ENCODE data around the gene ITGB5. TPM values are rescaled to one million over a fixed set of nuclear protein-coding genes. Genes with fewer than 3 reads are reported as not detected.

The ITGB5 gene
- total RNA-seq, 1 experiment from 2014 or later = 77.8 TPM

DNA sequence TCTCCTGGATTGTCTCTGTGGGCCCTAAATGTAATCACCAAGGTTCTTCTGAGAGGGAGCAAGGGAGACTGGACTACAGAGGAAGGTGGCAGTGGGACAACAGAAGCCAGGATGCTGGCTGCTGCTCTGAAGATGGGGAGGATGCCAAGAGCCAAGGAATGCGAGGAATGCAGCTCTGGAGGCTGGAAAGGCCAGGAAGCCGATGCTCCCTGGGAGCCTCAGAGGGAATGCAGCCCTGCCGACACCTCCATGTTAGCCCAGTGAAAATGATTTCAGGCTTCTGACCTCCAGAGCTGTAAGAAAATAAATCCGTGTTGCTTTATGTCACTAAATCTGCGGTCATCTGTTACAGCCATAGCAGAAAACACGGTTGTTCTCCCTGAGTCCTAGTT is 112.8 kb downstream of the ITGB5 start:
- ChIA-PET CTCF (interaction anchor here (1.3 kb wide), 1 partner anchor 13 kb away, joined by 3 read pairs; no protein-coding TSS in a partner anchor), POLR2A (no interaction called here), RAD21 (ENCODE audit: low non-redundant PET in 1 of 2, low total read pairs in 2 of 2, uncharacterized antibody in 2 of 2, unreplicated experiment in 2 of 2) (no interaction called here)
- intact Hi-C loops (cut with micrococcal nuclease) = no loop called here
- Histone ChIP-seq H3K27ac (ENCODE audit: low read depth, low read length) (no peak overlapping the region), H3K9me2 (ENCODE audit: insufficient read depth) (no peaks in the 10 kb centered on the region), H3K36me3 (ENCODE audit: control insufficient read depth in 1 of 2, insufficient read depth in 2 of 2, low read length in 2 of 2) (peaks cover 0 to 5% of the 10 kb centered on the region in 2 experiments; a peak in 1 of 4 replicates), H3K9me3 (ENCODE audit: control insufficient read depth in 1 of 2, insufficient read depth in 1 of 2, low read depth in 1 of 2, low read length in 2 of 2) (no peaks in the 10 kb centered on the region), H3K4me2 (ENCODE audit: low read length) (peak overlapping the region; percentile 47), H3K4me3 (replicated peaks in 1 of 2; ENCODE audit: low read depth in 1 of 2, low read length in 2 of 2) (no peak overlapping the region), H4K20me1 (ENCODE audit: insufficient read depth) (no peaks in the 10 kb centered on the region), H3K9ac (ENCODE audit: low read length) (no peak overlapping the region), H2AFZ (ENCODE audit: low read depth, low read length, poor library complexity, severe bottlenecking) (no peak overlapping the region), H3K79me2 (ENCODE audit: insufficient read depth, low read length) (no peaks in the 10 kb centered on the region), H3K27me3 (ENCODE audit: insufficient read depth, low read length) (no peaks in the 10 kb centered on the region), H3K4me1 (ENCODE audit: control insufficient read depth in 1 of 2, insufficient read depth in 2 of 2, low read length in 2 of 2) (peaks cover 10 to 16% of the 10 kb centered on the region in 2 experiments)
- ATAC-seq (peak; percentile 85), DNase-seq (ENCODE audit: low read depth, low spot score) (no peak)
- no TSS peak for BruUV-seq (replicated peaks)
- TF ChIP-seq JUND (IDR thresholded peaks at IDR 0.05) = no peak
- TF ChIP-seq, protein P1, sequence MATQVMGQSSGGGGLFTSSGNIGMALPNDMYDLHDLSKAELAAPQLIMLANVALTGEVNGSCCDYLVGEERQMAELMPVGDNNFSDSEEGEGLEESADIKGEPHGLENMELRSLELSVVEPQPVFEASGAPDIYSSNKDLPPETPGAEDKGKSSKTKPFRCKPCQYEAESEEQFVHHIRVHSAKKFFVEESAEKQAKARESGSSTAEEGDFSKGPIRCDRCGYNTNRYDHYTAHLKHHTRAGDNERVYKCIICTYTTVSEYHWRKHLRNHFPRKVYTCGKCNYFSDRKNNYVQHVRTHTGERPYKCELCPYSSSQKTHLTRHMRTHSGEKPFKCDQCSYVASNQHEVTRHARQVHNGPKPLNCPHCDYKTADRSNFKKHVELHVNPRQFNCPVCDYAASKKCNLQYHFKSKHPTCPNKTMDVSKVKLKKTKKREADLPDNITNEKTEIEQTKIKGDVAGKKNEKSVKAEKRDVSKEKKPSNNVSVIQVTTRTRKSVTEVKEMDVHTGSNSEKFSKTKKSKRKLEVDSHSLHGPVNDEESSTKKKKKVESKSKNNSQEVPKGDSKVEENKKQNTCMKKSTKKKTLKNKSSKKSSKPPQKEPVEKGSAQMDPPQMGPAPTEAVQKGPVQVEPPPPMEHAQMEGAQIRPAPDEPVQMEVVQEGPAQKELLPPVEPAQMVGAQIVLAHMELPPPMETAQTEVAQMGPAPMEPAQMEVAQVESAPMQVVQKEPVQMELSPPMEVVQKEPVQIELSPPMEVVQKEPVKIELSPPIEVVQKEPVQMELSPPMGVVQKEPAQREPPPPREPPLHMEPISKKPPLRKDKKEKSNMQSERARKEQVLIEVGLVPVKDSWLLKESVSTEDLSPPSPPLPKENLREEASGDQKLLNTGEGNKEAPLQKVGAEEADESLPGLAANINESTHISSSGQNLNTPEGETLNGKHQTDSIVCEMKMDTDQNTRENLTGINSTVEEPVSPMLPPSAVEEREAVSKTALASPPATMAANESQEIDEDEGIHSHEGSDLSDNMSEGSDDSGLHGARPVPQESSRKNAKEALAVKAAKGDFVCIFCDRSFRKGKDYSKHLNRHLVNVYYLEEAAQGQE (IDR thresholded peaks at IDR 0.05; ENCODE audit: low read depth) = no peak
- TF ChIP-seq SRF (IDR thresholded peaks at IDR 0.05; ENCODE audit: low read depth) = no peak
- no peak for TF ChIP-seq EZH2phosphoT487 (IDR thresholded peaks at IDR 0.05; ENCODE audit: borderline replicate concordance)
- TF ChIP-seq EZH2 (IDR thresholded peaks at IDR 0.05) = no peak
- TF ChIP-seq FOSL1 (IDR thresholded peaks at IDR 0.05; ENCODE audit: low read depth) = no peak
- TF ChIP-seq, protein P2, sequence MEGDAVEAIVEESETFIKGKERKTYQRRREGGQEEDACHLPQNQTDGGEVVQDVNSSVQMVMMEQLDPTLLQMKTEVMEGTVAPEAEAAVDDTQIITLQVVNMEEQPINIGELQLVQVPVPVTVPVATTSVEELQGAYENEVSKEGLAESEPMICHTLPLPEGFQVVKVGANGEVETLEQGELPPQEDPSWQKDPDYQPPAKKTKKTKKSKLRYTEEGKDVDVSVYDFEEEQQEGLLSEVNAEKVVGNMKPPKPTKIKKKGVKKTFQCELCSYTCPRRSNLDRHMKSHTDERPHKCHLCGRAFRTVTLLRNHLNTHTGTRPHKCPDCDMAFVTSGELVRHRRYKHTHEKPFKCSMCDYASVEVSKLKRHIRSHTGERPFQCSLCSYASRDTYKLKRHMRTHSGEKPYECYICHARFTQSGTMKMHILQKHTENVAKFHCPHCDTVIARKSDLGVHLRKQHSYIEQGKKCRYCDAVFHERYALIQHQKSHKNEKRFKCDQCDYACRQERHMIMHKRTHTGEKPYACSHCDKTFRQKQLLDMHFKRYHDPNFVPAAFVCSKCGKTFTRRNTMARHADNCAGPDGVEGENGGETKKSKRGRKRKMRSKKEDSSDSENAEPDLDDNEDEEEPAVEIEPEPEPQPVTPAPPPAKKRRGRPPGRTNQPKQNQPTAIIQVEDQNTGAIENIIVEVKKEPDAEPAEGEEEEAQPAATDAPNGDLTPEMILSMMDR (IDR thresholded peaks at IDR 0.05 in 2 of 3, conservative IDR thresholded peaks at IDR 0.05 in 1 of 3; ENCODE audit: borderline replicate concordance in 1 of 3, insufficient read depth in 1 of 3, low read depth in 2 of 3, low read length in 2 of 3) = no peak
- TF ChIP-seq, protein P3, sequence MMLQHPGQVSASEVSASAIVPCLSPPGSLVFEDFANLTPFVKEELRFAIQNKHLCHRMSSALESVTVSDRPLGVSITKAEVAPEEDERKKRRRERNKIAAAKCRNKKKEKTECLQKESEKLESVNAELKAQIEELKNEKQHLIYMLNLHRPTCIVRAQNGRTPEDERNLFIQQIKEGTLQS (IDR thresholded peaks at IDR 0.05) = no peak
- no peak for TF ChIP-seq POLR2AphosphoS5 (IDR thresholded peaks at IDR 0.05; ENCODE audit: low read depth, low read length)
- no peak for TF ChIP-seq CBX3 (IDR thresholded peaks at IDR 0.05; ENCODE audit: low read depth)
- no peak for TF ChIP-seq CEBPB (IDR thresholded peaks at IDR 0.05; ENCODE audit: low read depth)
- TF ChIP-seq, protein P4, sequence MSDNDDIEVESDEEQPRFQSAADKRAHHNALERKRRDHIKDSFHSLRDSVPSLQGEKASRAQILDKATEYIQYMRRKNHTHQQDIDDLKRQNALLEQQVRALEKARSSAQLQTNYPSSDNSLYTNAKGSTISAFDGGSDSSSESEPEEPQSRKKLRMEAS (IDR thresholded peaks at IDR 0.05) = no peak
- TF ChIP-seq ZNF274 (IDR thresholded peaks at IDR 0.05; ENCODE audit: low read depth, low read length) = no peak
- TF ChIP-seq RAD21 (IDR thresholded peaks at IDR 0.05; ENCODE audit: low read depth) = no peak
- no peak for TF ChIP-seq POLR2A (IDR thresholded peaks at IDR 0.05; ENCODE audit: borderline replicate concordance, extremely low read depth, insufficient read depth, insufficient read length)
- TF ChIP-seq ZFX (IDR thresholded peaks at IDR 0.05) = no peak
